Heart left ventricle (tissue), 16 donors: ENCODE measurements around the gene GREM1. TPM values are rescaled to one million over a fixed set of nuclear protein-coding genes. Genes with fewer than 3 reads are reported as not detected.

ENCODE experiments used
- ATAC-seq, 4 donors: fragments of 200-7000 bp; cut with Tn5 transposase; one replicate each; pipeline ENCODE4 v1.9.1; 2020 to 2022; ENCODE audit warnings: moderate library complexity in 4 of 4, mild to moderate bottlenecking in 3 of 4, moderate number of reproducible peaks in 1 of 4
- DNase-seq, 5 donors: peaks; one replicate each; pipeline ENCODE4 v3.0.0-alpha.2; 2020
- H3K27ac ChIP-seq, 12 donors: fragments of 200-600 bp; sonication (generic) in 4 of 12; one replicate each; pipeline versions ENCODE4 v1.5.0 to v1.8.0; 2016 to 2022; ENCODE audit warnings: mild to moderate bottlenecking in 2 of 12
- H3K27me3 ChIP-seq, 9 donors: fragments of 200-600 bp; sonication (generic) in 2 of 9; one replicate each; pipeline versions ENCODE4 v1.5.1 to v1.8.0; 2016 to 2022; ENCODE audit warnings: mild to moderate bottlenecking in 3 of 9
- H3K36me3 ChIP-seq, 9 donors: fragments of 200-600 bp; sonication (generic) in 2 of 9; one replicate each; pipeline versions ENCODE4 v1.5.0 to v1.8.0; 2018 to 2022; ENCODE audit warnings: mild to moderate bottlenecking in 2 of 9
- H3K4me1 ChIP-seq, 12 donors: fragments of 200-600 bp; sonication (generic) in 4 of 12; one replicate each; pipeline versions ENCODE4 v1.5.0 to v1.8.0; 2016 to 2022; ENCODE audit warnings: mild to moderate bottlenecking in 3 of 12
- H3K4me3 ChIP-seq, 12 donors: fragments of 200-600 bp; sonication (generic) in 4 of 12; one replicate each; pipeline versions ENCODE4 v1.5.0 to v1.8.0; 2017 to 2022; ENCODE audit warnings: mild to moderate bottlenecking in 9 of 12, moderate library complexity in 4 of 12
- H3K9me3 ChIP-seq, 12 donors: fragments of 200-600 bp; sonication (generic) in 4 of 12; one replicate each; pipeline versions ENCODE4 v1.5.0 to v1.8.0; 2016 to 2022; ENCODE audit warnings: mild to moderate bottlenecking in 1 of 12
- CTCF ChIP-seq, 12 donors: fragments of 200-600 bp; sonication (generic) in 4 of 12; IDR thresholded peaks; one replicate each; pipeline versions ENCODE4 v1.5.0 to v1.8.0; 2018 to 2022; ENCODE audit warnings: antibody characterized with exemption in 12 of 12, mild to moderate bottlenecking in 5 of 12
- POLR2A ChIP-seq, 2 donors: fragments of 450-650 bp; IDR thresholded peaks; one replicate each; pipeline ENCODE4 v1.6.1; 2017; ENCODE audit warnings: antibody characterized with exemption in 2 of 2, mild to moderate bottlenecking in 2 of 2, moderate library complexity in 2 of 2
- WGBS, 4 donors: extraction: QIAGEN DNeasy Blood & Tissue Kit in 2 of 4; methylation state at CpG; one replicate each; pipeline versions ENCODE4 v1.1.5 to v1.1.7; 2013 to 2018; 5-methylcytosine and 5-hydroxymethylcytosine counted together
- intact Hi-C, 10 donors: fragments of 100-400 bp; cut with DNase I; formaldehyde crosslinking; loops; one replicate each; pipeline versions ENCODE4 v1.11.1 to v1.14.2; 2022
- polyA plus RNA-seq, 2 donors: library from polyadenylated mRNA; stranded (reverse); fragments of 200-250 nt; gene quantifications; one replicate each; pipeline ENCODE4 v1.2.3, GENCODE V29; 2013
- total RNA-seq, 9 donors: library from RNA; depleted of rRNA in 2 of 9; stranded (reverse); fragments of >200 nt in 2 of 9; fragmentation: NEBNext Ultra II Directional in 3 of 9; extraction: Animal tissue kit (Norgen Biotek cat#: 25700) in 3 of 9; gene quantifications; one replicate each; pipeline versions ENCODE4 v1.1.0 to v1.2.4, GENCODE V29; 2016 to 2023
- donor health status: ischemic (EF 13 %, LVEDD 7.1; RV severe dilation, severe dysfunction).
- donor health status: healthy with polysubstance abuse.
- donor health status: DM: no; HTN: yes; CAD: no.
- donor health status: DM: no; HTN: no; CAD: no.
- donor health status: ischemic (EF 25% LVEDD 6.9; RV normal size, moderate dysfunction).
- donor health status: ischemic (EF 25% LVEDD 5.7; RV mildly dilated, moderate dysfunction).
- donor health status: healthy.
- donor health status: DM: yes; HTN: yes; CAD: no.
- donor health status: ischemic (EF 35%, LVEDD 5.7; RV mildly dilated, moderate dysfunction).
- donor health status: nonischemic (EF 11% LVEDD 7.7; RV severe dilation, severe dysfunction).
- donor health status: DM: yes; HTN: yes; CAD: no.
- donor health status: PGD.
- donor health status: ischemic (EF 29% LVEDD 5.4; RV normal size, mild dysfunction).
- donor health status: nonischemic (EF 23%, LVEDD 6.1; RV moderate dilation, normal function).

The GREM1 gene
- total and polyA plus RNA-seq, 11 donors = 0.04 to 2.3 (median 0.12) TPM; not detected in 6

- Histone ChIP-seq H3K27ac (no peak overlapping the region), H3K4me3 (no peak overlapping the region), H3K4me1 (no peaks in the 10 kb centered on the region), H3K9me3 (no peaks in the 10 kb centered on the region), H3K36me3 (no peaks in the 10 kb centered on the region), H3K27me3 (peaks cover 0 to 44% (median 0%) of the 10 kb centered on the region in 9 donors)
- 61 to 73% (median 66%) methylated on average over 6 of the region's 6 CpGs for WGBS, 4 donors
- DNase-seq (no peak), ATAC-seq (no peak)
- TF ChIP-seq CTCF (IDR thresholded peaks at IDR 0.05) (no peak), POLR2A (IDR thresholded peaks at IDR 0.05) (no peak)
- intact Hi-C loops = no loop called here
These were observed 10.4 kb upstream of the GREM1 start for GRCh38 chr15:32707436-32707835.

- ATAC-seq (no peak), DNase-seq (no peak)
- no peak overlapping the region for H3K27ac ChIP-seq
- intact Hi-C loops = loop anchor here in 1 of 10 donors (10.0 kb wide), 2 partner anchors 55 to 455 kb away; no protein-coding TSS in a partner anchor
- H3K4me1 ChIP-seq = no peaks in the 10 kb centered on the region
- H3K4me3 ChIP-seq = no peak overlapping the region
- peaks cover 0 to 50% (median 8%) of the 10 kb centered on the region in 9 donors for H3K27me3 ChIP-seq
- no peaks in the 10 kb centered on the region for H3K9me3 ChIP-seq
- no peaks in the 10 kb centered on the region for H3K36me3 ChIP-seq
- WGBS, 4 donors = 81 to 84% (median 82%) methylated on average over 9 of the region's 9 CpGs
- TF ChIP-seq CTCF (IDR thresholded peaks at IDR 0.05) (no peak), POLR2A (IDR thresholded peaks at IDR 0.05) (no peak)
These were observed 8.3 kb upstream of the GREM1 start for GRCh38 chr15:32709295-32710033.

GRCh38 chr15:32715276-32715675 lies 2.5 kb upstream of the GREM1 start:
- Histone ChIP-seq H3K27ac (no peak overlapping the region), H3K36me3 (no peaks in the 10 kb centered on the region), H3K4me1 (peaks cover 0 to 31% (median 3%) of the 10 kb centered on the region in 12 donors), H3K27me3 (peaks cover 29 to 85% (median 60%) of the 10 kb centered on the region in 9 donors), H3K4me3 (no peak overlapping the region), H3K9me3 (no peaks in the 10 kb centered on the region)
- TF ChIP-seq CTCF (IDR thresholded peaks at IDR 0.05) (no peak), POLR2A (IDR thresholded peaks at IDR 0.05) (no peak)
- DNase-seq = no peak
- ATAC-seq = no peak
- intact Hi-C loops = loop anchor here in 1 of 10 donors (10.0 kb wide), 2 partner anchors 60 to 450 kb away; no protein-coding TSS in a partner anchor
- WGBS, 4 donors = 76 to 85% (median 79%) methylated on average over 4 of the region's 4 CpGs

- Histone ChIP-seq H3K4me1 (peaks cover 0 to 31% (median 3%) of the 10 kb centered on the region in 12 donors), H3K9me3 (no peaks in the 10 kb centered on the region), H3K36me3 (no peaks in the 10 kb centered on the region), H3K27me3 (peaks cover 29 to 94% (median 63%) of the 10 kb centered on the region in 9 donors), H3K27ac (no peak overlapping the region), H3K4me3 (peak overlapping the region in 1 of 12 donors; percentile 45)
- TF ChIP-seq POLR2A (IDR thresholded peaks at IDR 0.05) (no peak), CTCF (IDR thresholded peaks at IDR 0.05) (no peak)
- no peak for ATAC-seq
- WGBS, 4 donors = 15 to 28% (median 20%) methylated on average over 13 of the region's 13 CpGs
- DNase-seq = no peak
- intact Hi-C loops = loop anchor here in 1 of 10 donors (10.0 kb wide), 2 partner anchors 62 to 448 kb away; no protein-coding TSS in a partner anchor
These were observed 1.4 kb upstream of the GREM1 start for GRCh38 chr15:32716216-32716914.
